GM18526 (cell line): ENCODE measurements around the gene NOA1.

Experiments used
- POLR2A ChIP-seq: IDR thresholded peaks from 3 replicates; pipeline ENCODE4 v1.6.1; 2011; ENCODE audit not compliant: insufficient read length; ENCODE audit errors: extremely low read depth

NOA1 gene

DNA sequence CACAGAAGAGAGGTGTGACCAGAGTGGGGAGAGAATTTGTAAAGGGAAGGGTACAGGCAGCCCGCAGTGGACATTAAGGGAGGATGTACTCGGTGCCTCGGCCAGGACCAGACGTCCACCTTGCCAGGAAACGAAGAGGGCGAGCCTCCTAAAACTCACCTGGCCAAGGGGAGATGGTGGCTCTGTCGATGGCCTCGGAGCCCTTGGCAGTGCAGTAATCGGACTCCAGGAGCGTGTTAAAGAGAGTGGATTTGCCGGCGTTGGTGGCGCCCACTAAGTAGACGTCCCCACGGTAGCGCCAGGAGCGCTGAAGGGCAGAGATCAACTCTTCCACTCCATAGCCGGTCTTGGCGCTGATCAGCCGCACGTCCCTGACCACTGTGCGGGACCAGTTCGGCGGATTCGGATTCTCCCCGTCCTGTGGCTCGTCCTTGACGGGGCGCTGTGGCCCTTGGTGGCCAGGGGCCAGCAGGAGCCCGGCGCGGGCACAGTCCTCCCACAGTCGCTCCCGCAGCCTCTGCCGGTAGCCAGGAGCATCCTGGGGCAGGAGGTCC is 1.0 kb downstream of the NOA1 start:
- no peak for TF ChIP-seq POLR2A

DNA sequence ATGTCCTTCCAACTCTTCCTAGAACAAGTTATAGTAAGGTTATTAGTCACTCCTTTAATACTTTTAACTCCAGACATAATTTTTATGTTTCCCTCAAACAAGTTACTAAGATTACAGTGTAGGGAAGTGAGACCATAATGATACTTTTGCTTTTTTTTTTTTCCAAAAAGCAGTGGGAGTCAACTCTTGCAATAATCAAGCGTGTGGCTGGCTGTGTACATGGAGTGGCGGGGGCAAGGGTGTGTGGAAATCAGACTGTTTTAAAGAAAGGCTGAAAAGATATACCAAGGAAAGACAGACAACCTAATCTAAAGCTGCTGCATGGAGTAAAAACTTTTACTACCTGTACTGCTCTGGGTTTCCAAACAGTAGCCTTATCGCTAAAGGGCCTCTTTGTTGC is 4.1 kb downstream of the NOA1 start:
- TF ChIP-seq POLR2A = no peak

DNA sequence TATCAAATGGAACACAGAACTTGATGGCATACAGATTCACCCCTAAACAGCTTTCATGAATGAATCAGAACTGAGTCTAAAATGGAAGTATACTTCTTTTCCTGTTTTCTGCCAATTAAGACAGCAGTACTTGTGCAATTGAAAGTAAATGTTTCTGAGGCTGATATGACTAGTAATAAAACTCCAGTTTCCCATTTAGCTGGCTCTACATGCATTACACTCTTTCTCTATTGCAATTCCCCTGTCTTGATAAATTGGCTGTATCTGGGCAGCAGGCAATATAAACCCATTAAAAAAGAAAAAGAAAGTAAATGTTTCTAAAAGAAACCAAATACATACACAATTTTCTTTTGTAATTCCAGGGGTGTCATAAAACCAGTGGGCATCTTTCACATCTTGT is 4.6 kb downstream of the NOA1 start:
- TF ChIP-seq POLR2A = no peak

DNA sequence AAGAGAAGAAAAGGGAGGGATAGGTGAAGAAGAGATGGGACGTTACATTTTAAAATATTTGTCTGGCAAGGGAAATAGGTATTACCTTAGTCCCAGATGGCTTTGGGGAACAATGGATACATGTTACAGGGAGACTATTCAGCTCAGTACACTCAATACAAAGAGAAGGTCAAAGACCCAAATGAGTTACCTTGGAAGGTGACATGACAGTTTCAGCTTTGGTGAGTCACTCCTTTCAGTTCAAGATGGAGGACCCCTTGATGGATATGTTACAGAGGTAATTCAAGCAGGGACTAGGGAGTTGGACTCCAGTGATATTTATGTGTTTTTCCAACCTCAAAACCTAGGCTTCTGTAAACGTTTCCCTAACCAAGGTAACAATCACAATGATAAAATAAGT is 5.0 kb downstream of the NOA1 start:
- TF ChIP-seq POLR2A = no peak

DNA sequence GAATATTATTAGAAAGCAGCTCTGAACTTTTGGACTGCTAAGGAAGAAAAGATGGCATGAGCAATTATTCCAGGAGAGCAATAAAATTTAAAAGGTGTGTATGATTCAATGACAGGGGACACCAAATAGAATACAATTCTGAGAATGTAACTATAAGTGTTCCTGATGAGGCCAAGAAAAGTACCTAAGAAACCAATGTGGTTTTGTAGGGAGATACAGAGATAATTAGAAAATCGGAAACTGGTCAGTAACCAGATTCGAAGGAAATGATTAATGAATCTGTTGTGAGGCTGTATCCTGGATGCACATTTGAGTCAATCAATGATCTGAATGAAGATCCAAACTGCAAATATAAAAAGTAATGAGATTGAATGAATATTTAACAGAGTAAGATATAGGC is 6.0 kb downstream of the NOA1 start:
- TF ChIP-seq POLR2A = no peak

DNA sequence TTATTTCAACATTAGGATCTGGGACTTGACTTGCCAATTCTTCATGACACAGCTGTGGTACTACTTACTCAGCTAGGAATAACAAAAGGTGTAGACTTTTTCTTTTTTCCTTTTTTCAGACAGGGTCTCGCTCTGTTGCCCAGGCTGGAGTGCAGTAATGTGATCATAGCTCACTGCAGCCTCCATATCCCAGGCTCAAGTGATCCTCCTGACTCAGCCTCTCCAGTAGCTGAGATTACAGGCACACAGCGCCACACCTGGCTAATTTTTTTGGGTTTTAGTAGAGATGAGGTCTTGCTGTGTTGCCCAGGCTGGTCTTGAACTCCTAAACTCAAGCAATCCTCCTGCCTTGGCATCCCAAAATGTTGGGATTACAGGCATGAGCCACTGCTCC is 16.3 kb downstream of the NOA1 start:
- TF ChIP-seq POLR2A = no peak

DNA sequence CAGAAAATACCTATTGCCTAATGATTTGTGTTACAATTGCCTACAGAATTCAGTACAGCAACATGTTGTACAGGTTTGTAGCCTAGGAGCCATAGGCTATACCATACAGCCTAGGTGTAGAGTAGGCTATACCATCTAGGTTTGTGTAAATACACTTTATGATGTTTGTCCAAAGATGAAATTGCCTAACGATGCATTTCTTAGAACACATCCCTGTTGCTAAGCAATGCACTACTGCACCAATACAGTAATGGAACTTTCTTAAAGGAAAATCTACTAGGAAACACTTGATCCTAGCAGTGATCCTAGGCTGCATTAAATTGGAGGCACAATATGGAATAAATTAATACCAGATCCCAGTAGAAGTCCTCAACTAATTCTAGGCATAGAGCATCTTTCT is 18.3 kb downstream of the NOA1 start:
- TF ChIP-seq POLR2A = no peak

DNA sequence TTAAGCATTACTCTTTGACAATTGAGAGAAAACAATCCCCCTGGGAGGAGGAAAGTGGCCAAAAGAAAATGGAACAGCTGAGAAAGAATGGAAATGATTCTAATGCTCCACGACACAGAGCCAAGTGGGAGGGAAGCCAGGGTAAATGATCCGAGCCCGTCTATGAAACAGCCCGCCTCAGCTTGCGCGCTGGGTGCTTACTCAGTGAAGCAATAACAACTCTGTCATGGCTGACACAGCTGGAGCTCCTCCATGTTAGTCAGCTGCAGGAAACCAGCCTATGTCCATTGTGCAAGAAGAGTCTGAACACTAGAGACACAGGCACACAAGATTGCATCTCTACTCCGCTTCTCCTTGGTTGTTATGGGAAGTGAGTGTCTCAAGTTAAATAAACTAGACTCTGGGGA is 19.3 kb downstream of the NOA1 start:
- TF ChIP-seq POLR2A = no peak

DNA sequence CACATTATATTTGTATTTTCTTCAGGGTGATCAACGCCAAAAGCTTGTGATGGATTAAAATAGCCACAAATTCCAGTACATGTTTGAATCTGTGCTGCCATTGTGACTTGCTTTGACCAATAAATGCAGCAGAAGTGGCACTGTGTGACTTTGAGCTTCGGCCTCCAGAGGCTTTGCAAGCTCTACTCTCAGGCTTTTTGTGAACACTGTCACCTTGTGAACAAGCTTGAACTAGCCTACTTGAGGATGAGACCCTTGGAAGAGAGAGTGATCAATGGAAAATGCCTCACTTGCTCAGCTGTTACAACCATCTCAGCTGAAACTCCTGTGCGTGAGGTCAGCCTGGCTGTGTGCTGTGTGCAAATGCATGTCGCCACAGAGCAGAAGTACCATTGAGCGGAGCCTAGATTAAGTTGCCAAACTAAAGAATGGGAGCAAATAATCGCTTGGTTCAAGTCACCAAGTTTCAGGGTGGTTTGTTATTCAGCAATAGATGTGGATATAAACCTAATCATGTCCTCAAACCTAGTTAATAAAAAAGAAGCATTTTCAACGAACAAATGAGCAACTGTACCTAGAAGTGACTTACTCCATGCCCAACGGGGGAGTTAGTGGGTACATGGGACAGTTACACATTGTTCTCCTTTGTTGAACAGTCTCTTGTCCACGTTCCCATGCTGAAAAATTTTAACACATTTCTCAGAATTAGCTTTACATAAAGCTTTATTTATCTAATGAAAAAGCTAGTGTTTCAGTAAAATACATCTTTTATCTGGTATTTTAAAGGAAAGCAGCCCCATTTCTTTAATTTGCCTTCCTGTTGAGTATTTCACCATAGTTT is 23.5 kb downstream of the NOA1 start:
- TF ChIP-seq POLR2A = no peak

DNA sequence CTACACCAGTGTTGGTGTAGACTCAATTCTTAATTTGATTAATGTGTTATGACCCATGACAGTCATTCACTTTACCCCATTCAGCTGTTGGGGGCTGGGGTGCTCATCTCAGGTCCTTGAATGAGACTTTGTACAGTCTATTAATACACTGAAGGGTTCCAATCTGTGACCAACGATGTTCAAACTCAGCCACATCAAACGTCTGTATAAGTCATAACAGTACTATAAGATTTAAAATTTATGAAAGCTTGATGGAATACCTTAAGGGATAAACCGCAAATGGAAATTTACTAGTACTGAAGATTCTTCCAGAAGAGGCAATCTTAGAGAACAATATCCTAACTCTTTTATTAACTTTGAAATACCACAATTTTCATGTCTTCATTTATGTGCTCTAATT is 36.0 kb downstream of the NOA1 start:
- TF ChIP-seq POLR2A = no peak

DNA sequence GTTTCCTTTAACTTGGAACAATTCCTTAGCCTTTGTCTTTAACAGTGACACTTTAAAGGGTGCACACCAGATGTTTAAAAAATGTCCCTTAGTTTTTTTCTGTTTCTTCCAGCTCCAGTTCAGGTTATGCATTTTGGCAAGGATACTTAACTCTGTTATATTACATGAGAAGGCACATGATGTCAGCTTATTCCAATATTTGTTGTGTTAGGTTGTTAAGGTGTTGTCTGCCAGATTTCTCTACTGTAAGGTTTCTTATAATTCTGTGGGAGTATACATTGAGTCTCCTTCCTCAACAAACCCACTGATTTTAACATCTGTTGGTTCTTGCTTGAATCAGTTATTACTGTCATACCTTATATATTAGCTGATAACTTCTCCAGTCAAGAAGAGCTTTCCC is 36.4 kb downstream of the NOA1 start:
- no peak for TF ChIP-seq POLR2A

DNA sequence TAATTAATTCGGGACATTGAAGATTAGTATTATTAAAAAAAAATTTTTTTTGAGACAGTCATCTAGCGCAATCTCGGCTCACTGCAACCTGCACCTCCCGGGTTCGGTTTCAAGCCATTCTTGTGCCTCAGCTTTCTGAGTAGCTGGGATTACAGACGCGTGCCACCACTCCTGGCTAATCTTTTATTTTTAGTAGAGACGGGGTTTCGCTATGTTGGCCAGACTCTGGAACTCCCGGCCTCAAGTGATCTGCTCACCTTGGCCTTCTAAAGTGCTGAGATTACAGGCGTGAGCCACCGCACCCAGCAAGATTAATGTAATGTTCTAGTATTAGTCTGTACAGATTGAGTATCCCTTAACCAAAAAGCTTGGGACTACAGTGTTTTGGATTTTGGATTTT is 37.0 kb downstream of the NOA1 start:
- TF ChIP-seq POLR2A = no peak

DNA sequence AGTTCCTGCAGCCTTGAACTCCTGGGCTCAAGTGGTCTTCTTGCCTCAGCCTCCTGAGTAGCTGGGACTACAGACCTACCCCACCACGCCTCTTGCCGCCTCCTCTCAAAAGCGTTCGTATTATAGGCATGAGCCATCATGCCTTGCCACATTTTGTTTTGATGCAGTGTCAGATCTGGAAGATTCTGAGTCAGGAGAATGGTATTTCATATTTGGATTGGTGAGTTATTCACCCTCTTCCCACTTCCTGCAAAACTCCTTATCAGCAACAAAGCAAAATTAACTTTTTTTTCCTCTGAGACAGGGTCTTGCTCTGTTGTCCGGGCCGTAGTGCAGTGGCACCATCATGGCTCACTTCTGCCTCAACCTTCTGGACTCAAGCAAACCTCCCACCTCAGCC is 40.1 kb downstream of the NOA1 start:
- no peak for TF ChIP-seq POLR2A

DNA sequence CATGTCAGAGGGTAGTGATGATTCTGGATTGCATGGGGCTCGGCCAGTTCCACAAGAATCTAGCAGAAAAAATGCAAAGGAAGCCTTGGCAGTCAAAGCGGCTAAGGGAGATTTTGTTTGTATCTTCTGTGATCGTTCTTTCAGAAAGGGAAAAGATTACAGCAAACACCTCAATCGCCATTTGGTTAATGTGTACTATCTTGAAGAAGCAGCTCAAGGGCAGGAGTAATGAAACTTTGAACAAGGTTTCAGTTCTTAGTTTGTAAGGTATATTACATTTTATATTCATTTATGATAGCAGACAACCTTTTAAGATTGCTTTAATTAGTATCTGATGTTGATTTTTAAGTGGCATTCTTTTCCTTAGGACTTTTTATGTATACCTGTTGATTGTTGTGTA is 45.5 kb downstream of the NOA1 start:
- no peak for TF ChIP-seq POLR2A

DNA sequence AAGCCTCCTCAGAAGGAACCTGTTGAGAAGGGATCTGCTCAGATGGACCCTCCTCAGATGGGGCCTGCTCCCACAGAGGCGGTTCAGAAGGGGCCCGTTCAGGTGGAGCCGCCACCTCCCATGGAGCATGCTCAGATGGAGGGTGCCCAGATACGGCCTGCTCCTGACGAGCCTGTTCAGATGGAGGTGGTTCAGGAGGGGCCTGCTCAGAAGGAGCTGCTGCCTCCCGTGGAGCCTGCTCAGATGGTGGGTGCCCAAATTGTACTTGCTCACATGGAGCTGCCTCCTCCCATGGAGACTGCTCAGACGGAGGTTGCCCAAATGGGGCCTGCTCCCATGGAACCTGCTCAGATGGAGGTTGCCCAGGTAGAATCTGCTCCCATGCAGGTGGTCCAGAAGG is 46.8 kb downstream of the NOA1 start:
- TF ChIP-seq POLR2A = no peak

DNA sequence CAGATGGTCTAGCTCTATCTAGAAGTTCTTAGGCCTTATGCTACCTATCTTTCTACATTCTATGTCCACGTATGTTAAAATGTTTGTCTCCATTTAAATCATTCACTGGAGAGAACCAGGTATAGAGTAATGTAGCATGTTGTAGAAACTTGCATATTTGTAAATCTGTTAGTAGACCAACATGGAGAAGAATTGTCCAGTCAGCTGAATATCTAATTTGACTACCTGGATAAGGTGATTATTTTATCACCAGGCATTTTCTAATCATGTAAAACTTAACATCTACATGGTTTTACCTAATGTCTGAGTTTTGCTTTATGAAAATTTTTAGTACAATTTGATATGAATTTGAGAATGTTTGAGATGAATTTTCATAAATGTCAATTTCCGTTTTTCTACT is 50.2 kb downstream of the NOA1 start:
- no peak for TF ChIP-seq POLR2A

DNA sequence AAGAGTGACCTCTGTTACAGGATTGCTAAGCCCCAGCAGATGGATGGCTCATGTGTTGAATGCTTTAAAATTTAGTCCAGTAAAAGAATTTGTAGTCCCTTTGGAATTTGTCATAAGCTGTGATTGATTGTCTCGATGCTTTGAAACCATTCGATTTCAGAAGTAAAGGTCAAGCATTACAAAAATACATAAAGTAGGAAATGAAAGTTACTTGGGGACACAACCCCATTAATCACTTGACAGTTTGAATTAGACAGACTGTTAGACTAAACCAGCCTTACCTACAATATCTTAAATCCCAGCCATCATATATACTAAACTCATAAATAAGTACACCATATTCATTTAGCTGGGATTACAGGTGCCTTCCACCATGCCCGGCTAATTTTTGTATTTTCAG is 63.1 kb downstream of the NOA1 start:
- no peak for TF ChIP-seq POLR2A
